Esophagus (tissue), 2 donors: ENCODE results near the gene SPTBN5. TPM values are rescaled to one million over a fixed set of nuclear protein-coding genes. Genes with fewer than 3 reads are reported as not detected.

Experiments used
- H3K27ac ChIP-seq, 2 donors: one replicate each; pipeline ENCODE4 v1.5.1; 2013; ENCODE audit warnings: low read depth in 2 of 2, mild to moderate bottlenecking in 2 of 2, inconsistent platforms in 1 of 2, low read length in 1 of 2, moderate library complexity in 1 of 2
- H3K27me3 ChIP-seq, 2 donors: one replicate each; pipeline ENCODE4 v1.6.1; 2013; ENCODE audit warnings: low read length in 2 of 2, control low read depth in 1 of 2, mild to moderate bottlenecking in 1 of 2; ENCODE audit not compliant: insufficient read depth in 2 of 2, control insufficient read depth in 1 of 2
- H3K36me3 ChIP-seq, 2 donors: one replicate each; pipeline ENCODE4 v1.6.1; 2013; ENCODE audit warnings: low read length in 1 of 2; ENCODE audit not compliant: control insufficient read depth in 2 of 2, insufficient read depth in 2 of 2
- H3K4me1 ChIP-seq, 2 donors: one replicate each; pipeline ENCODE4 v1.6.1; 2013; ENCODE audit warnings: low read length in 1 of 2; ENCODE audit not compliant: control insufficient read depth in 2 of 2, insufficient read depth in 2 of 2
- H3K4me3 ChIP-seq, 2 donors: one replicate each; pipeline ENCODE4 v1.5.1; 2013; ENCODE audit warnings: low read length in 2 of 2, mild to moderate bottlenecking in 2 of 2, low read depth in 1 of 2, moderate library complexity in 1 of 2
- H3K9me3 ChIP-seq, 2 donors: one replicate each; pipeline ENCODE4 v1.6.1; 2013; ENCODE audit warnings: mild to moderate bottlenecking in 2 of 2, low read depth in 1 of 2, low read length in 1 of 2, moderate library complexity in 1 of 2; ENCODE audit not compliant: control insufficient read depth in 2 of 2, insufficient read depth in 1 of 2
- WGBS, 2 donors: extraction: QIAGEN DNeasy Blood & Tissue Kit; methylation state at CpG; one replicate each; pipeline ENCODE4 v1.1.7; 2013; 5-methylcytosine and 5-hydroxymethylcytosine counted together
- polyA plus RNA-seq, 2 donors: library from polyadenylated mRNA; stranded (reverse); fragments of 200-250 nt; gene quantifications; one replicate each; pipeline ENCODE4 v1.2.3, GENCODE V29; 2013
- donor health status: healthy with polysubstance abuse.
- donor health status: Bipolar disorder and iron deficiency.

Gene SPTBN5
- polyA plus RNA-seq, 2 donors, result 2.7 to 9.3 TPM

DNA sequence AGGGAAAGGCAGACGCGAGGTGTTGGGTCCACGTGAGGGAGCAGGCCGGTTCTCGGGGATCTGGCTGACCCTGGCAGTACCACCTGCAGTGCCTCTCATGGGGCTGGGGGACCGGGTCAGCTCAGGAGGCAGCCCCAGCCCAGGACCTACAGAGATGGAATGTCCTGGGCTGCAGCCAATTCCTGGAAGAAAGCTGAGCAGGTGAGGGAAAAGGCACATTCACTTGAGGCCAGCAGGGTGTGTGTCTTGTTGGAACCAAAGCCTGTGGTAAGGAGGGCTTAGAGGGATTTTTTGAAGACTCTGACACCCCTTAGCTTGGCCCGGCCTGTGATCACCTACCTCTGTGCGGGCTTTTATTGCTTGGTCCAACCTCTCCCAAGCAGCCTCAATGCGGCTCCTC, 39.4 kb downstream of the SPTBN5 start:
- WGBS, 2 donors, result 71 to 76% methylated on average over 9 of the region's 9 CpGs
- Histone ChIP-seq H3K4me1 (peaks cover 6 to 15% of the 10 kb centered on the region in 2 donors), H3K27ac (no peak overlapping the region)

DNA sequence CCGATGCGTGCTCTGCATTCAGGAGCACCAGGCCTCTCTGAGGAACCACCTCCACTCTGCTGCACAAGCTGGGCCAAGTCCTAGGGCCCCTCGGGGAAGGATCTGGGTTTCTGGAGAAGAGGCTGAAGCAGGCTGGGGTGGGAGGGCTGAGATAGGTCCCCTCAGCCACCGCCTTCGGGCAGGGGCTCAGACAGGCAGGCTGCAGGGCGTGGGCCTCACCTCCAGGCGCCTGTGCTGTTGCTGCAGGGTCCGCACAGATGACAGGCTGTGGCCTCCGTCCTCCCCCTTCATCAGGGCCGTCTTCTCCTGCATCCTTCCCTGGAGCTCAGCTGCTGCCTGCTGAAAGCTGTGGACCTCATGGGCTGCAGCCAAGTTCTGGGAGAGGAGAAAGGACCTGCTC, 40.0 kb downstream of the SPTBN5 start:
- Histone ChIP-seq H3K27me3 (no peaks in the 10 kb centered on the region), H3K4me1 (peaks cover 6 to 21% of the 10 kb centered on the region in 2 donors), H3K36me3 (peaks cover 0 to 4% of the 10 kb centered on the region in 2 donors), H3K4me3 (no peak overlapping the region), H3K27ac (no peak overlapping the region), H3K9me3 (no peaks in the 10 kb centered on the region)
- WGBS, 2 donors, result 70 to 73% methylated on average over 10 of the region's 10 CpGs

More for the DNA sequence above, 39.4 kb downstream of the SPTBN5 start:
- no peaks in the 10 kb centered on the region for H3K27me3 ChIP-seq
- no peaks in the 10 kb centered on the region for H3K9me3 ChIP-seq
- H3K4me3 ChIP-seq, result no peak overlapping the region
- no peaks in the 10 kb centered on the region for H3K36me3 ChIP-seq

DNA sequence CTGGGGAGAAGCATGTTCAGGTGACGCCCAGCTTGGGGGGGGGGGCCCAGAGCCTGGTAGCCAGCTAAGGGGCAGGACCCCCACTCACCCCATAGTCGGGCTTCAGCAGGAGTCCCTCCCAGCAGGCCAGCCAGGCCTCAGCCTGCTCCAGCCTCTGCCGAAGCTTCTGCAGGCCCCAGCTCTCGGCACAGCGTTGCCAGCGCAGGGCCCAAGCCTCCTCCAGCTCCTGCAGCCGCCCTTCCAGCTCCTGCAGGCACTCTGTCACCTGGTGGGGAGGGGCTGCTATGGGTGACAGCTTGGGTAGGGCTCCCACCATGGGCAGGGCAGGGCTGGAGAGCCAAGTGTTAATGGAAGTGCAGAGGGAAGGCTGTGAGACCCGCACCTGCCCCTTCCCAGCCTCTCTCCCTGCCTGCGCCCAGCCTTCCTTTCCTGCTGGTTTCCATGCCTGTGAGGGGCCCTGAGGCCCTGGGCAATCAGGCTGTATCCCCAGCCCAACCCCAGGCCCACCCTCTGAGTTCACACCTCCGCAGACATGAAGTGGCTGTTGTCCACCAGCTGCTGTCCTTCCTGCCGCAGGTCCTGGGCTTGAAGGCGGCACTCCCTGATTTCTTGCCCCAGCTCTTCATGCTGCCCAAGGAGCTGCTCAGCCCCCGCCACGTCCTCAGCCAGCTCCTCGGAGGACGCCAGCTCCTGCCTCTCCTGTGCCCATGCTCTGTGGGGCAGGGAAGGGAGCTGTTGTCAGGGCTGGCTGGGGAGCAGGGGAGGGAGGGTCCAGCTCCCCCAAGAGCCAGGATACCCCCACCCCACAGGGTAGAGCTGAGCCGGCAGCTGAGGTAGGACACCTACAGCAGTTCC, 40.9 kb downstream of the SPTBN5 start:
- WGBS, 2 donors, result 65 to 66% methylated on average over 17 of the region's 17 CpGs
- Histone ChIP-seq H3K9me3 (no peaks in the 10 kb centered on the region), H3K4me1 (peaks cover 6 to 26% of the 10 kb centered on the region in 2 donors), H3K27ac (no peak overlapping the region), H3K4me3 (no peak overlapping the region), H3K36me3 (peaks cover 0 to 11% of the 10 kb centered on the region in 2 donors), H3K27me3 (no peaks in the 10 kb centered on the region)

DNA sequence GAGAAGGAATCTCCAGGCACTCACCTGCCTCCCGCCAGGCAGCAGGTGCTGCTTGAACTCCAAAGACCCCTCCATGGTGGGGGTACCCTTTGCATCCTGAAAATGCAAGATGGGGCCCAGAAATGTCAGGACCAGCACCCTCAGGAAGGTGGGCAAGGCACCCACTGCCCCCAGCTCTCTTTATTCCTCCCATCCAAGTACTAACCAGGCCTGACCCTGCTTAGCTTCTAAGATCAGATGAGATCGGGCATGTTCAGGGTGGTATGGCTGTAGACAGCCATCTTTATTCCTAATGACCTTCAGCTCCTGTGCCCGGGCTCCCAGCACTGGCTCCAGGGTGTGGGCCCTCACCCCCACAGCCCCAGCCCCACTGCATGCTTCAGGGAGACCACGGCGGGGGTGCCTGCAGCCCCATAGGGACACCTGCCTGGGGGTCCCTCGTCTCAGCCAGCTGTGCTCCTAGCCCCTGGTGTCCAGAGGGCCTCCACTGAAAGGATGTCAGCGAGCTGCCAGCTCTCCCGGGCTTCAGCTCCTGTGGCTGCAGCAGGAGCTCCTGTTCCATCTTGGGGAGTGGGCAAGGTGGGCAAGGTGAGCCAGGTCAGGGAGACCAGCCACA, 42.0 kb downstream of the SPTBN5 start:
- Histone ChIP-seq H3K27ac (no peak overlapping the region), H3K36me3 (peaks cover 0 to 22% of the 10 kb centered on the region in 2 donors), H3K9me3 (no peaks in the 10 kb centered on the region), H3K4me3 (no peak overlapping the region), H3K4me1 (peaks cover 6 to 26% of the 10 kb centered on the region in 2 donors), H3K27me3 (no peaks in the 10 kb centered on the region)
- 82% methylated on average over 8 of the region's 8 CpGs for WGBS, 2 donors

DNA sequence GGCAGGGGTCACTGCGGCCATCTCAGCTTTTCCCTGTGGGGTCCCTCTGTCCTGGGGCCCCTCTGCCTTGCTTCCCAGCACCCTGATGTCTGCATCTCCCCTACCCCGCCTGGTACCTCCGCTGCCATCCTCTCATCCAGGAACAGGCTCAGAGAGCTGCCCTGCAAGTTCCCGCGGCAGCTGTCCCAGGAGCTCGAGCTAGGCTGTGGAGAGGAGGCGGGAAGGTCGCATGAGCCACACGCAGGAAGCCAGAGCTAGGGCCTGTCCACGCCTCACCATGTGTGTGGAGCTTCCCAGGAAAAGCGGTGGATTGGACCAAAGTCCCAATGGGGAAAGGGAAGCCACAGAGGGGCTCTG, 42.7 kb downstream of the SPTBN5 start:
- 33 to 44% methylated on average over 11 of the region's 11 CpGs for WGBS, 2 donors
- Histone ChIP-seq H3K27ac (no peak overlapping the region), H3K4me3 (no peak overlapping the region), H3K9me3 (no peaks in the 10 kb centered on the region), H3K27me3 (no peaks in the 10 kb centered on the region), H3K36me3 (peaks cover 3 to 29% of the 10 kb centered on the region in 2 donors), H3K4me1 (peaks cover 6 to 26% of the 10 kb centered on the region in 2 donors)

DNA sequence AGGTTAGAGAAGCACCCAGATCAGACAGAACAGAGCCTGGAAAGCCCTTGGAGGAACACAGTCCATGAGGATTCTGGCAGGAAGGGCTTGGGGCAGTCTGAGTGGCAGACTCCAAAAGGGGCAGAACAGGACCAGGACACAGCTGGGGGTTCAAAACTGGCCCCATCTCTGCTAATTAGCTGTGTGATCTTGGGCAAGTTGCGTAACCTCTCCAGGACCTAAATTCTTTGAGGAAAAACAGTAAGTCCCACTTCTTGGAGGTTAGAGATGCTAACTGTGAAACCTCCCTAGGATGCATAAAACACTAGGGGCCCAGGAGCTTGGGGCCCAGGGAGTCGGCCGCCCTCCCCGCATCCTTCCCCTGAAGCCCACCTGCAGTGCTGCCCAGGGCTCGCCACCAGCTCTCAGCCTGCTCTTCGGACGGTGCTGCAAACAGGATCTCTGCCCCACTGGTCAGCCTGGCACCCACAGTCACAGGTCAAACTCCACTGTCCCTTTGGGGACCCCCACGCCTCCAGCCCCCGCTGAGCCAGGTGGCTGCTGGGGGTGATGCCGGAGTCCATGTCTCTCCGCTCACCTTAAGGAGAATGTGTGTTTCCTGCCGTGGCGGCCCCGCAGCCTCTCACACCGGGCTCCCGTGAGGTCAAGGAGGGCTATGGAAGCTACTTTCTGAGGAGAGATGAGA, 43.2 kb downstream of the SPTBN5 start:
- H3K27me3 ChIP-seq, result no peaks in the 10 kb centered on the region
- no peaks in the 10 kb centered on the region for H3K9me3 ChIP-seq
- 76 to 79% methylated on average over 16 of the region's 16 CpGs for WGBS, 2 donors
- peak overlapping the region; percentile 76 to 88 for H3K27ac ChIP-seq
- peaks cover 8 to 34% of the 10 kb centered on the region in 2 donors for H3K36me3 ChIP-seq
- H3K4me1 ChIP-seq, result peaks cover 6 to 26% of the 10 kb centered on the region in 2 donors
- no peak overlapping the region for H3K4me3 ChIP-seq

DNA sequence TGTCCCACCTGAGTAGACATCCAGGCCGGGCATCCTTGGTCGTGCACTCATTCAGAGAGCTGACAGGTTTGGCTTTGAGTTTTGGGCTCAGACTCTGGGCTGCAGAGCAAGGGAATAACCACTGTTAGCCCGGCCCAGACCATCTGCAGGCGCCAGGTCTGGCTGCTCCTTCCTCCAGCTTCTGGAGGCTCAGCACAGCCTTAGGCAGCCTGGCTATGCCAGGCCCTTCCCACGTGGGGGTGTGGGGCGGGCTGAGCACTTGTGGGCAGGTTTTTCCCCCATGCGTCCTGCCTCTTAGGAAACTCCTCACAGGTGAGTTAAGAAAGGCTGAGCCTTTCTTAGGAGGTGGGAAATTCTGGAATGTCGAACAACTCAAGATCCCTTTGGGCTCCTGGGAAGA, 44.0 kb downstream of the SPTBN5 start:
- Histone ChIP-seq H3K27ac (peak overlapping the region; percentile 76 to 88), H3K27me3 (no peaks in the 10 kb centered on the region), H3K4me3 (no peak overlapping the region), H3K4me1 (peaks cover 6 to 22% of the 10 kb centered on the region in 2 donors), H3K9me3 (no peaks in the 10 kb centered on the region), H3K36me3 (peaks cover 8 to 42% of the 10 kb centered on the region in 2 donors)
- 44 to 48% methylated on average over 8 of the region's 8 CpGs for WGBS, 2 donors

DNA sequence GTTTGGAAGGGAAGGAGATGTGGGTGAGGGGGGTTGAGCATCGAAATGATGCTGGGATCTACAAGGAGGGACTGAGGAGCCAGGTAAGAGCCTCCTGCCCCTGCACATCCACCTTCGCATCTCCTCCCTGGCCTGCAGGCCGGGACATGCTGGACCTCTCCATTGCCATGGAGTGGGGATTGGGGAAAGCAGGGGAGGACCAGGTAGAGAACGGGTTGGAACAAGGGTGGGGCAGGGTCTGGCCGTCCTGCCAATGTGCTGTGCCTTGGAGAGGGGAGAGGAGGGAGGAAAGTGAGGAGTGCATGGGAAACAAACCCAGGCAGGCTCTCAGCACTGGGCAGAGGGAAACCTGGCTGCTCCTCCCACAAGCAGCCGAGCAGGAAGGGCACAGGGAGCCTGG, 44.6 kb downstream of the SPTBN5 start:
- Histone ChIP-seq H3K36me3 (peaks cover 8 to 48% of the 10 kb centered on the region in 2 donors), H3K27me3 (no peaks in the 10 kb centered on the region), H3K27ac (peak overlapping the region; percentile 76 to 88), H3K9me3 (no peaks in the 10 kb centered on the region), H3K4me1 (peaks cover 6 to 22% of the 10 kb centered on the region in 2 donors), H3K4me3 (no peak overlapping the region)
- 48 to 74% methylated on average over 6 of the region's 6 CpGs for WGBS, 2 donors

DNA sequence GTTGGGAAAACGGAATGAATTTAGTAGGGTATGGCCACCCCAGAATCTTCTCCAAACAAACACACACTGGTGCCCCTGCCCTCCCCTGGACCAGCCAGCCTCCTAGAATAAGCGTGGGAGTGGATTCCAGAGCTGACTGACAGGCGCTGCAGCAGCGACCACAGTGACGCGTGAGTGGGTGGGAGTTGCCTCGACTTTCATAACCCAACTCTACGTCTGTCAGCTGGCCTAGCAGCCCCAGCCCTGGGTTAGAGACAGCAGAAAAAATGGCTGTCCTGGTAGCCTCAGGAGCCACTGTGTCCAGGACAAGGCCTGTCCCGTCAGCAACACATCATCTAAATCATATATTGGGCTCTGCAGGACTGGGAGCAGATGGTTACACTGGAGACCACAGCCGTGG, 45.2 kb downstream of the SPTBN5 start:
- WGBS, 2 donors, result 57 to 60% methylated on average over 10 of the region's 10 CpGs
- Histone ChIP-seq H3K4me1 (peaks cover 6 to 22% of the 10 kb centered on the region in 2 donors), H3K27me3 (no peaks in the 10 kb centered on the region), H3K4me3 (no peak overlapping the region), H3K27ac (peak overlapping the region; percentile 29 to 88), H3K36me3 (peaks cover 12 to 54% of the 10 kb centered on the region in 2 donors), H3K9me3 (no peaks in the 10 kb centered on the region)
